A549 (cell line): ENCODE results near the gene RUBCN. TPM values are rescaled to one million over a fixed set of nuclear protein-coding genes. Genes with fewer than 3 reads are reported as not detected.

Experiments
- ATAC-seq, 2 experiments: fragments of 200-7000 bp in 1 of 2; fragments of >200 bp in 1 of 2; cut with Nextera tagmentation in 1 of 2; cut with Tn5 transposase in 1 of 2; 3 replicates each; pipeline versions ENCODE4 v1.8.0 to v1.9.1; 2018 to 2020; ENCODE audit warnings: mild to moderate bottlenecking in 1 of 2, moderate library complexity in 1 of 2
- CTCF ChIA-PET: fragments of 300-600 bp; sonication (Branson Sonifier 250); formaldehyde crosslinking; extraction: SDS; loops from one replicate; lab custom pipeline; 2021; ENCODE audit warnings: antibody characterized with exemption, inconsistent platforms; lab: Yijun Ruan, JAX
- POLR2A ChIA-PET: fragments of 350-600 bp; formaldehyde crosslinking; extraction: SDS; loops from one replicate; lab custom pipeline; 2021; ENCODE audit warnings: antibody characterized with exemption, inconsistent platforms; lab: Yijun Ruan, JAX
- DNase-seq, 2 experiments: peaks; one replicate each; pipeline versions ENCODE4 v3.0.0 to v3.0.0-alpha.2; 2011 to 2016; ENCODE audit warnings: low read depth in 1 of 2, low spot score in 1 of 2
- FAIRE-seq: peaks from 2 replicates; lab custom pipeline; 2011; peaks lifted over from hg19 to GRCh38; lab: Jason Lieb, UNC
- H3K27ac ChIP-seq, 2 experiments: fragments of >200 bp; sonication (Bioruptor Twin); formaldehyde crosslinking; 3 replicates each; pipeline ENCODE4 v1.5.1; 2016 to 2017
- H3K4me1 ChIP-seq: fragments of >200 bp; sonication (Bioruptor Twin); formaldehyde crosslinking; 3 replicates; pipeline ENCODE4 v1.6.1; 2016
- H3K4me2 ChIP-seq: fragments of >200 bp; sonication (Bioruptor Twin); formaldehyde crosslinking; 3 replicates; pipeline ENCODE4 v1.6.1; 2016
- H3K4me3 ChIP-seq: fragments of >200 bp; sonication (Bioruptor Twin); formaldehyde crosslinking; 3 replicates; pipeline ENCODE4 v1.5.1; 2016
- H3K9me3 ChIP-seq: fragments of >200 bp; sonication (Bioruptor Twin); formaldehyde crosslinking; 3 replicates; pipeline ENCODE4 v1.6.1; 2016
- ATOH8 ChIP-seq: fragments of 250-450 bp; sonication (Bioruptor Pico); IDR thresholded peaks from 2 replicates; pipeline ENCODE4 v1.5.0; 2020; ENCODE audit warnings: low read depth, mild to moderate bottlenecking, moderate library complexity
- BHLHE40 ChIP-seq: IDR thresholded peaks from 2 replicates; pipeline ENCODE4 v1.6.1; 2012; ENCODE audit warnings: low read depth, low read length, inconsistent platforms
- CBX2 ChIP-seq: fragments of 200-600 bp; sonication (generic); IDR thresholded peaks from 2 replicates; pipeline ENCODE4 v1.6.1; 2016; ENCODE audit warnings: low read depth, mild to moderate bottlenecking, borderline replicate concordance
- CBX8 ChIP-seq: fragments of 200-600 bp; sonication (generic); IDR thresholded peaks from 2 replicates; pipeline ENCODE4 v1.6.1; 2016
- CEBPB ChIP-seq, 2 experiments: fragments of >200 bp in 1 of 2; sonication (Bioruptor Twin) in 1 of 2; formaldehyde crosslinking in 1 of 2; IDR thresholded peaks; 2 replicates each; pipeline ENCODE4 v1.6.1; 2012 to 2016
- CHD2 ChIP-seq: fragments of 150-350 bp; IDR thresholded peaks from 2 replicates; pipeline ENCODE4 v1.6.1; 2014; ENCODE audit warnings: low read length; ENCODE audit not compliant: partially characterized antibody
- CTCF ChIP-seq: fragments of >200 bp; sonication (Bioruptor Twin); formaldehyde crosslinking; IDR thresholded peaks from 3 replicates; pipeline ENCODE4 v1.5.1; 2016
- E2F6 ChIP-seq: IDR thresholded peaks from 2 replicates; pipeline ENCODE4 v1.6.1; 2012; ENCODE audit warnings: low read depth, borderline replicate concordance
- ESRRA ChIP-seq: fragments of 150-350 bp; IDR thresholded peaks from 2 replicates; pipeline ENCODE4 v1.6.1; 2014; ENCODE audit warnings: mild to moderate bottlenecking, low read length, borderline replicate concordance
- FOSB ChIP-seq: fragments of 250-450 bp; sonication (Bioruptor Pico); IDR thresholded peaks from 2 replicates; pipeline ENCODE4 v1.5.0; 2020; ENCODE audit warnings: mild to moderate bottlenecking, moderate library complexity
- FOSL2 ChIP-seq, 2 experiments: fragments of 450-650 bp in 1 of 2; fragments of >200 bp in 1 of 2; sonication (Bioruptor Twin) in 1 of 2; formaldehyde crosslinking; IDR thresholded peaks; 2 replicates each; pipeline versions ENCODE4 v1.5.0 to v1.6.1; 2016 to 2020; ENCODE audit warnings: mild to moderate bottlenecking in 1 of 2, moderate library complexity in 1 of 2
- GATA3 ChIP-seq: IDR thresholded peaks from 2 replicates; pipeline ENCODE4 v1.6.1; 2012; ENCODE audit warnings: borderline replicate concordance
- HDAC2 ChIP-seq: fragments of 200-600 bp; sonication (generic); IDR thresholded peaks from 2 replicates; pipeline ENCODE4 v1.6.1; 2016
- HES2 ChIP-seq: fragments of >200 bp; sonication (Bioruptor Twin); formaldehyde crosslinking; IDR thresholded peaks from 2 replicates; pipeline ENCODE4 v1.6.1; 2016
- HEYL ChIP-seq: fragments of 250-450 bp; sonication (Bioruptor Pico); IDR thresholded peaks from 2 replicates; pipeline ENCODE4 v1.8.0; 2021; ENCODE audit warnings: mild to moderate bottlenecking, moderate library complexity
- HOXA7 ChIP-seq: fragments of 250-450 bp; sonication (Bioruptor Pico); IDR thresholded peaks from 2 replicates; pipeline ENCODE4 v1.5.0; 2020; ENCODE audit warnings: mild to moderate bottlenecking, moderate library complexity
- HOXB13 ChIP-seq: fragments of 250-450 bp; sonication (Bioruptor Pico); IDR thresholded peaks from 2 replicates; pipeline ENCODE4 v1.5.0; 2020; ENCODE audit warnings: low read depth, mild to moderate bottlenecking, moderate library complexity
- HOXB5 ChIP-seq: fragments of 250-450 bp; sonication (Bioruptor Pico); IDR thresholded peaks from 2 replicates; pipeline ENCODE4 v1.5.0; 2020; ENCODE audit warnings: mild to moderate bottlenecking, moderate library complexity
- MAFK ChIP-seq: fragments of 450-650 bp; IDR thresholded peaks from 2 replicates; pipeline ENCODE4 v1.6.1; 2014; ENCODE audit not compliant: partially characterized antibody
- MAX ChIP-seq: IDR thresholded peaks from 2 replicates; pipeline ENCODE4 v1.6.1; 2012
- NFE2L2 ChIP-seq: fragments of 150-350 bp; conservative IDR thresholded peaks from 2 replicates; pipeline ENCODE4 v1.6.1; 2014; ENCODE audit warnings: low read length
- NPAS2 ChIP-seq: fragments of 250-450 bp; sonication (Bioruptor Pico); IDR thresholded peaks from 2 replicates; pipeline ENCODE4 v1.8.0; 2022; ENCODE audit warnings: mild to moderate bottlenecking, moderate library complexity, borderline replicate concordance
- POLR2AphosphoS2 ChIP-seq: conservative IDR thresholded peaks from 2 replicates; pipeline ENCODE4 v1.6.1; 2012; ENCODE audit warnings: low read length, improper control_type of control experiment, inconsistent platforms
- RAD21 ChIP-seq, 2 experiments: fragments of >200 bp in 1 of 2; sonication (Bioruptor Twin) in 1 of 2; formaldehyde crosslinking in 1 of 2; IDR thresholded peaks in 1 of 2; conservative IDR thresholded peaks in 1 of 2; 2 replicates in 1 of 2; 3 replicates in 1 of 2; pipeline ENCODE4 v1.6.1; 2012 to 2018; ENCODE audit warnings: inconsistent platforms in 1 of 2
- RARB ChIP-seq: fragments of 250-450 bp; sonication (Bioruptor Pico); IDR thresholded peaks from 2 replicates; pipeline ENCODE4 v1.8.0; 2021; ENCODE audit warnings: mild to moderate bottlenecking, moderate library complexity
- RFX5 ChIP-seq: fragments of 450-650 bp; IDR thresholded peaks from 2 replicates; pipeline ENCODE4 v1.7.1; 2014; ENCODE audit warnings: antibody characterized with exemption, mild to moderate bottlenecking, moderate library complexity
- SREBF2 ChIP-seq: fragments of 450-650 bp; IDR thresholded peaks from 2 replicates; pipeline ENCODE4 v1.6.1; 2014; ENCODE audit warnings: mild to moderate bottlenecking, moderate library complexity
- USF2 ChIP-seq: fragments of 450-650 bp; IDR thresholded peaks from 2 replicates; pipeline ENCODE4 v1.6.1; 2014; ENCODE audit warnings: antibody characterized with exemption
- ZC3H11A ChIP-seq: fragments of 450-650 bp; IDR thresholded peaks from 2 replicates; pipeline ENCODE4 v1.6.1; 2014; ENCODE audit warnings: antibody characterized with exemption, mild to moderate bottlenecking
- ZFP36 ChIP-seq: fragments of 450-650 bp; IDR thresholded peaks from 2 replicates; pipeline ENCODE4 v1.6.1; 2014; ENCODE audit warnings: borderline replicate concordance; ENCODE audit not compliant: partially characterized antibody
- ZNF302 ChIP-seq: fragments of 250-450 bp; sonication (Bioruptor Pico); IDR thresholded peaks from 2 replicates; pipeline ENCODE4 v1.9.0; 2021; ENCODE audit warnings: inconsistent platforms, mild to moderate bottlenecking, moderate library complexity
- ZSCAN20 ChIP-seq: fragments of 250-450 bp; sonication (Bioruptor Pico); IDR thresholded peaks from 2 replicates; pipeline ENCODE4 v1.8.0; 2022; ENCODE audit warnings: mild to moderate bottlenecking, moderate library complexity
- WGBS: methylation state at CpG from one replicate; pipeline ENCODE4 v1.1.6; 2017; ENCODE audit errors: missing lambda C conversion rate; 5-methylcytosine and 5-hydroxymethylcytosine counted together
- polyA plus RNA-seq, 4 experiments: library from polyadenylated mRNA; depleted of rRNA in 3 of 4; stranded (reverse); fragments of >200 nt; fragmentation: RNase III in 1 of 4; extraction: RNeasy Plus Mini Kit Qiagen cat#74134 plus additional on column Dnase treatment in 1 of 4; gene quantifications; 2 replicates in 3 of 4; 3 replicates in 1 of 4; pipeline ENCODE4 v1.2.3, GENCODE V29; 2011 to 2017

Gene RUBCN
- polyA plus RNA-seq, 2 of the 4 experiments (the other 2 are of a cell fraction): 6.5 to 8.2 TPM

- Histone ChIP-seq H3K9me3 (no peaks in the 10 kb centered on the region), H3K4me2 (no peak overlapping the region), H3K4me3 (no peak overlapping the region)
- POLR2A ChIA-PET: no interaction called here
- FAIRE-seq: no peak
- TF ChIP-seq ZSCAN20 (CRISPR knock-in tag) (no peak), ESRRA (no peak), CEBPB (IDR thresholded peaks at IDR 0.05) (no peak), HEYL (CRISPR knock-in tag) (no peak), RAD21 (conservative IDR thresholded peaks at IDR 0.05 in 1 of 2, IDR thresholded peaks at IDR 0.05 in 1 of 2) (no peak), HOXB5 (CRISPR knock-in tag) (no peak), ZFP36 (no peak), NFE2L2 (no peak), ATOH8 (CRISPR knock-in tag) (no peak), HOXA7 (CRISPR knock-in tag) (no peak)
- TF ChIP-seq, all 56 proteins: peak for 0
- 80% methylated on average over 4 of the region's 4 CpGs for WGBS
- Histone ChIP-seq H3K27ac (no peak overlapping the region), H3K4me1 (no peaks in the 10 kb centered on the region)
- CTCF ChIA-PET: interaction anchor here (1.3 to 1.5 kb wide), 2 partner anchors 9 to 94 kb away, joined by 3 to 6 read pairs; no protein-coding TSS in a partner anchor
- no peak for DNase-seq
- no peak for ATAC-seq
Measured at GRCh38 chr3:197692641-197693040, 44.1 kb downstream of the RUBCN start.

- no peak overlapping the region for H3K4me3 ChIP-seq
- ATAC-seq (no peak), FAIRE-seq (no peak), DNase-seq (no peak)
- ChIA-PET CTCF (no interaction called here), POLR2A (no interaction called here)
- TF ChIP-seq SREBF2: no peak
- TF ChIP-seq USF2: no peak
- no peak for TF ChIP-seq POLR2AphosphoS2
- no peak for TF ChIP-seq MAX
- no peak for TF ChIP-seq GATA3
- no peak for TF ChIP-seq FOSL2 (IDR thresholded peaks at IDR 0.05)
- no peak for TF ChIP-seq FOSL2 (CRISPR knock-in tag; IDR thresholded peaks at IDR 0.05)
- no peak for TF ChIP-seq RAD21 (conservative IDR thresholded peaks at IDR 0.05 in 1 of 2, IDR thresholded peaks at IDR 0.05 in 1 of 2)
- no peak for TF ChIP-seq CBX8
- TF ChIP-seq RARB (CRISPR knock-in tag): no peak
- no peak for TF ChIP-seq RFX5
- TF ChIP-seq NPAS2 (CRISPR knock-in tag): no peak
- no peak for TF ChIP-seq CHD2
- TF ChIP-seq HOXB13 (CRISPR knock-in tag): no peak
- TF ChIP-seq ZNF302 (CRISPR knock-in tag): no peak
- no peak for TF ChIP-seq BHLHE40
- TF ChIP-seq ZC3H11A: no peak
- no peak overlapping the region for H3K27ac ChIP-seq
- H3K4me2 ChIP-seq: no peak overlapping the region
- H3K9me3 ChIP-seq: no peaks in the 10 kb centered on the region
- 93% methylated on average over 6 of the region's 6 CpGs for WGBS
- H3K4me1 ChIP-seq: no peaks in the 10 kb centered on the region
Measured at GRCh38 chr3:197690754-197691153, 46.0 kb downstream of the RUBCN start.

- no peak for DNase-seq
- POLR2A ChIA-PET: no interaction called here
- Histone ChIP-seq H3K4me2 (no peak overlapping the region), H3K27ac (no peak overlapping the region), H3K9me3 (no peaks in the 10 kb centered on the region), H3K4me1 (no peaks in the 10 kb centered on the region), H3K4me3 (no peak overlapping the region)
- WGBS: 86% methylated on average over 3 of the region's 6 CpGs
- FAIRE-seq: no peak
- CTCF ChIA-PET: no interaction called here
- no peak for ATAC-seq
- no peak for TF ChIP-seq MAFK
- no peak for TF ChIP-seq CBX8
- no peak for TF ChIP-seq ESRRA
- TF ChIP-seq POLR2AphosphoS2: no peak
- no peak for TF ChIP-seq CTCF
- TF ChIP-seq MAX: no peak
- no peak for TF ChIP-seq FOSB (CRISPR knock-in tag)
- no peak for TF ChIP-seq CBX2
- TF ChIP-seq E2F6: no peak
- no peak for TF ChIP-seq GATA3
- no peak for TF ChIP-seq RAD21 (conservative IDR thresholded peaks at IDR 0.05 in 1 of 2, IDR thresholded peaks at IDR 0.05 in 1 of 2)
- no peak for TF ChIP-seq HES2
- no peak for TF ChIP-seq HDAC2
Measured at GRCh38 chr3:197687570-197687969, 49.1 kb downstream of the RUBCN start.
